Activated B cell treated with CpG ODN at 0.5 μM for 24 hours (primary cell): ENCODE measurements around the gene SRPK2. TPM values are rescaled to one million over a fixed set of nuclear protein-coding genes. Genes with fewer than 3 reads are reported as not detected.
"Not testable (repeated sequence)": the region's sequence is repeated elsewhere in the genome, so short reads cannot be mapped to it uniquely, and the experiment has no call there.

Experiments used
- ATAC-seq: fragments of 200-7000 bp; cut with Tn5 transposase; one replicate; pipeline ENCODE4 v1.10.0; 2021; ENCODE audit warnings: low read depth, mild to moderate bottlenecking, moderate library complexity
- CTCF ChIA-PET: fragments of 350-600 bp; sonication (Branson Sonifier 250); formaldehyde crosslinking; loops from one replicate; lab custom pipeline; 2021; ENCODE audit warnings: antibody characterized with exemption; lab: Charles Lee
- POLR2A ChIA-PET: fragments of 350-600 bp; sonication (Branson Sonifier 250); formaldehyde crosslinking; loops from one replicate; lab custom pipeline; 2021; ENCODE audit warnings: antibody characterized with exemption; lab: Charles Lee
- DNase-seq: peaks from one replicate; pipeline ENCODE4 v3.0.0; 2022
- H3K27ac Mint-ChIP-seq: one replicate; pipeline ENCODE4 v1.8.0; 2020; ENCODE audit warnings: mixed read lengths
- H3K27me3 Mint-ChIP-seq: one replicate; pipeline ENCODE4 v1.8.0; 2021; ENCODE audit warnings: mixed read lengths
- H3K36me3 Mint-ChIP-seq: one replicate; pipeline ENCODE4 v1.8.0; 2021; ENCODE audit warnings: low read depth, mixed read lengths
- H3K4me1 Mint-ChIP-seq: one replicate; pipeline ENCODE4 v1.8.0; 2021; ENCODE audit warnings: mixed read lengths
- H3K4me3 Mint-ChIP-seq: one replicate; pipeline ENCODE4 v1.8.0; 2020; ENCODE audit warnings: mild to moderate bottlenecking, mixed read lengths
- H3K9me3 Mint-ChIP-seq: one replicate; pipeline ENCODE4 v1.8.0; 2020; ENCODE audit warnings: mixed read lengths
- intact Hi-C: fragments of 100-400 bp; cut with micrococcal nuclease; formaldehyde crosslinking; loops from one replicate; pipeline ENCODE4 v1.15.1; 2024
- total RNA-seq: library from RNA; stranded (reverse); gene quantifications from 2 replicates; pipeline ENCODE4 v1.2.3, GENCODE V29; 2022
- TF ChIP-seq, protein P1 (sequence below): fragments of 200-600 bp; IDR thresholded peaks from one replicate; pipeline ENCODE4 v1.8.0; 2022; ENCODE audit warnings: antibody characterized with exemption, mild to moderate bottlenecking

Gene SRPK2
- total RNA-seq, 1 donor from 2014 or later, result 59.2 TPM

GRCh38 chr7:105261689-105262088 is 127.0 kb downstream of the SRPK2 start:
- intact Hi-C loops, result no loop called here
- DNase-seq (no peak), ATAC-seq (no peak)
- Mint-ChIP-seq H3K4me3 (no peak overlapping the region), H3K9me3 (no peaks in the 10 kb centered on the region), H3K27ac (no peak overlapping the region), H3K4me1 (peaks cover 48% of the 10 kb centered on the region), H3K27me3 (no peaks in the 10 kb centered on the region), H3K36me3 (peaks cover 8% of the 10 kb centered on the region)
- TF ChIP-seq, protein P1, sequence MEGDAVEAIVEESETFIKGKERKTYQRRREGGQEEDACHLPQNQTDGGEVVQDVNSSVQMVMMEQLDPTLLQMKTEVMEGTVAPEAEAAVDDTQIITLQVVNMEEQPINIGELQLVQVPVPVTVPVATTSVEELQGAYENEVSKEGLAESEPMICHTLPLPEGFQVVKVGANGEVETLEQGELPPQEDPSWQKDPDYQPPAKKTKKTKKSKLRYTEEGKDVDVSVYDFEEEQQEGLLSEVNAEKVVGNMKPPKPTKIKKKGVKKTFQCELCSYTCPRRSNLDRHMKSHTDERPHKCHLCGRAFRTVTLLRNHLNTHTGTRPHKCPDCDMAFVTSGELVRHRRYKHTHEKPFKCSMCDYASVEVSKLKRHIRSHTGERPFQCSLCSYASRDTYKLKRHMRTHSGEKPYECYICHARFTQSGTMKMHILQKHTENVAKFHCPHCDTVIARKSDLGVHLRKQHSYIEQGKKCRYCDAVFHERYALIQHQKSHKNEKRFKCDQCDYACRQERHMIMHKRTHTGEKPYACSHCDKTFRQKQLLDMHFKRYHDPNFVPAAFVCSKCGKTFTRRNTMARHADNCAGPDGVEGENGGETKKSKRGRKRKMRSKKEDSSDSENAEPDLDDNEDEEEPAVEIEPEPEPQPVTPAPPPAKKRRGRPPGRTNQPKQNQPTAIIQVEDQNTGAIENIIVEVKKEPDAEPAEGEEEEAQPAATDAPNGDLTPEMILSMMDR, result no peak
- CTCF ChIA-PET, result no interaction called here
- POLR2A ChIA-PET, result interaction anchor here (0.6 kb wide), 1 partner anchor 12 kb away, joined by 3 read pairs; no protein-coding TSS in a partner anchor

DNA sequence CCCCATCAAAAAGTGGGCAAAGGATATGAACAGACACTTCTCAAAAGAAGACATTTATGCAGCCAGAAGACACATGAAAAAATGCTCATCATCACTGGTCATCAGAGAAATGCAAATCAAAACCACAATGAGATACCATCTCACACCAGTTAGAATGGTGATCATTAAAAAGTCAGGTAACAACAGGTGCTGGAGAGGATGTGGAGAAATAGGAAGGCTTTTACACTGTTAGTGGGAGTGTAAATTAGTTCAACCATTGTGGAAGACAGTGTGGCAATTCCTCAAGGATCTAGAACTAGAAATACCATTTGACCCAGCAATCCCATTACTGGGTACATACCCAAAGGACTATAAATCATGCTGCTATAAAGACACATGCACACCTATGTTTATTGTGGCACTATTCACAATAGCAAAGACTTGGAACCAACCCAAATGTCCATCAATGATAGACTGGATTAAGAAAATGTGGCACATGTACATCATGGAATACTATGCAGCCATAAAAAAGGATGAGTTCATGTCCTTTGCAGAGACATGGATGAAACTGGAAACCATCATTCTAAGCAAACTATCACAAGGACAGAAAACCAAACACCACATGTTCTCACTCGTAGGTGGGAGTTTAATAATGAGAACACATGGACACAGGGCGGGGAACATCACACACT is 128.4 kb downstream of the SRPK2 start:
- H3K4me3 Mint-ChIP-seq, POLR2A ChIA-PET, H3K36me3 Mint-ChIP-seq, H3K27me3 Mint-ChIP-seq, intact Hi-C loops, H3K9me3 Mint-ChIP-seq, CTCF ChIA-PET, DNase-seq, H3K27ac Mint-ChIP-seq, ATAC-seq: not testable (repeated sequence)
- H3K4me1 Mint-ChIP-seq, result peaks cover 51% of the 10 kb centered on the region

DNA sequence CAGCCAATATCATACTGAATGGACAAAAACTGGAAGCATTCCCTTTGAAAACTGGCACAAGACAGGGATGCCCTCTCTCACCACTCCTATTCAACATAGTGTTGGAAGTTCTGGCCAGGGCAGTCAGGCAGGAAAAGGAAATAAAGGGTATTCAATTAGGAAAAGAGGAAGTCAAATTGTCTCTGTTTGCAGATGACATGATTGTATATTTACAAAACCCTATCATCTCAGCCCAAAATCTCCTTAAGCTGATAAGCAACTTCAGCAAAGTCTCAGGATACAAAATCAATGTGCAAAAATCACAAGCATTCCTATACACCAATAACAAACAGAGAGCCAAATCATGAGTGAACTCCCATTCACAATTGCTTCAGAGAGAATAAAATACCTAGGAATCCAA is 129.8 kb downstream of the SRPK2 start:
- H3K4me3 Mint-ChIP-seq, H3K27me3 Mint-ChIP-seq, POLR2A ChIA-PET, H3K27ac Mint-ChIP-seq, DNase-seq, intact Hi-C loops, CTCF ChIA-PET, H3K9me3 Mint-ChIP-seq, ATAC-seq, H3K36me3 Mint-ChIP-seq: not testable (repeated sequence)
- peaks cover 50% of the 10 kb centered on the region for H3K4me1 Mint-ChIP-seq

DNA sequence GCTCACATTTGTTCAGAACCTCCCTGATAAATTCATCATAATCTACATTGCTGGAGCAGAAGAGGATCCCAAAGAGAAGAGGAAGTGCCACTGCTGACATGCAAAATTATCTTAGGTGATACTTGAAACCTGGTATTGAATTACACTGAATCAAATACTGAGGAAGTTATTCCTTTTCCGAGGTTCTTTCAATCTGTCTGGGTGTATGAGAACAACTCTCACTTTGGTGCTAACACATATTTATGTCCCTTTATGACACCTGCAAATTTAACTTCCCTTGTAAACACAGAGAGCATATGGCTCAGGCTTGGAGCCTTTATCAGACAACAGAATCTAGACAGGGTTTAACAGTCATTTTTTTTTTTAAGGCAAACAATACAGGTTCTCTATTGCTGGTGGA is 131.4 kb downstream of the SRPK2 start:
- Mint-ChIP-seq H3K27me3 (no peaks in the 10 kb centered on the region), H3K36me3 (peaks cover 8% of the 10 kb centered on the region), H3K27ac (peak overlapping the region; percentile 3), H3K4me1 (peaks cover 52% of the 10 kb centered on the region), H3K4me3 (no peak overlapping the region), H3K9me3 (no peaks in the 10 kb centered on the region)
- TF ChIP-seq, protein P1, result no peak
- ATAC-seq, result no peak
- ChIA-PET POLR2A (no interaction called here), CTCF (no interaction called here)
- no peak for DNase-seq
- intact Hi-C loops, result no loop called here

DNA sequence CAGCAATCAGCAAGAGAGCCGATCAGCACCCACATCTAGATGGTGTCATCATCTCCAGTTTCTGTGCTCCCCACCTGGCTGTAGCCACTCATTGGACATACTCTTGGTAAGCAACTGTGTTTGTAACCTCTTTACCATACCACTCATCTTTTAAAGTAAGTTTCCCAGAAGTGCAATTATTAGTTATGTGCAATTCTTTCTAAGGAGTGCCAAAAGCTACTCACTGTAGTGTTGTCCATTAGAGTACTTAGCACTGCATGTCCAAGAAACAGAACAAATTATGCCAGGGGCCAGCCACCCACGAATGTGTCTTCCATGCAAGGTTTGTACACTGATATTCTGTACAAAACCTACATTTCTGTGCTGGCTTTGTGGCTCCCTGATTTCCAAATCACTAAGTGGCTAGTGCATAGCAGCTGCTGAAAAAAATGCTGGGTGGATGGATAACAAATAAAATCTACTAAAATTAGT is 131.9 kb downstream of the SRPK2 start:
- H3K36me3 Mint-ChIP-seq, result peaks cover 8% of the 10 kb centered on the region
- intact Hi-C loops, result no loop called here
- ATAC-seq, result no peak
- CTCF ChIA-PET, result no interaction called here
- DNase-seq, result no peak
- peak overlapping the region; percentile 3 for H3K27ac Mint-ChIP-seq
- H3K9me3 Mint-ChIP-seq, result no peaks in the 10 kb centered on the region
- no peaks in the 10 kb centered on the region for H3K27me3 Mint-ChIP-seq
- peaks cover 54% of the 10 kb centered on the region for H3K4me1 Mint-ChIP-seq
- TF ChIP-seq, protein P1, result no peak
- POLR2A ChIA-PET, result no interaction called here
- H3K4me3 Mint-ChIP-seq, result no peak overlapping the region

- ChIA-PET CTCF (no interaction called here), POLR2A (no interaction called here)
- TF ChIP-seq, protein P1, result no peak
- H3K27ac Mint-ChIP-seq, result no peak overlapping the region
- no peaks in the 10 kb centered on the region for H3K9me3 Mint-ChIP-seq
- H3K27me3 Mint-ChIP-seq, result no peaks in the 10 kb centered on the region
- H3K4me1 Mint-ChIP-seq, result peaks cover 34% of the 10 kb centered on the region
- H3K4me3 Mint-ChIP-seq, result no peak overlapping the region
- no peaks in the 10 kb centered on the region for H3K36me3 Mint-ChIP-seq
- DNase-seq (no peak), ATAC-seq (no peak)
- intact Hi-C loops, result loop anchor here (2.0 kb wide), 1 partner anchor 32 kb away; no protein-coding TSS in a partner anchor
These were observed 138.0 kb downstream of the SRPK2 start for GRCh38 chr7:105250706-105251105.
